Measurements from ENCODE around the gene PFKFB2. TPM values are rescaled to one million over a fixed set of nuclear protein-coding genes. Genes with fewer than 3 reads are reported as not detected.

The PFKFB2 gene
- total and polyA plus RNA-seq, 2 experiments from 2014 or later, result 9.5 to 19.2 TPM

Other genes starting within 250 kb of the PFKFB2 start
- gene IL20, start 187.7 kb upstream of the PFKFB2 start, total RNA-seq, result not detected in 2 replicates
- gene IL20, start 187.7 kb upstream of the PFKFB2 start, polyA plus RNA-seq, result not detected in 2 replicates
- 0.12 TPM in 1 of 2 replicates, not detected in the other for gene IL24, start 155.8 kb upstream of the PFKFB2 start, total RNA-seq
- 1.3 TPM in 1 of 2 replicates, not detected in the other for gene IL24, start 155.8 kb upstream of the PFKFB2 start, polyA plus RNA-seq
- gene FCMR, start 131.3 kb upstream of the PFKFB2 start, total RNA-seq, result 0.97 and 2.6 TPM in 2 replicates
- gene FCMR, start 131.3 kb upstream of the PFKFB2 start, polyA plus RNA-seq, result 0.71 and 0.88 TPM in 2 replicates
- 22.9 and 23.3 TPM in 2 replicates for gene PIGR, start 106.8 kb upstream of the PFKFB2 start, total RNA-seq
- 8.1 and 11.0 TPM in 2 replicates for gene PIGR, start 106.8 kb upstream of the PFKFB2 start, polyA plus RNA-seq
- gene FCAMR, start 82.8 kb upstream of the PFKFB2 start, total RNA-seq, result 0.52 and 0.70 TPM in 2 replicates
- 0.52 TPM in 1 of 2 replicates, not detected in the other for gene FCAMR, start 82.8 kb upstream of the PFKFB2 start, polyA plus RNA-seq
- gene C1orf116, start 20.5 kb upstream of the PFKFB2 start, total RNA-seq, result 16.7 and 18.3 TPM in 2 replicates
- 15.7 and 18.7 TPM in 2 replicates for gene C1orf116, start 20.5 kb upstream of the PFKFB2 start, polyA plus RNA-seq
- 25.7 and 25.8 TPM in 2 replicates for gene YOD1, start 2.1 kb upstream of the PFKFB2 start, total RNA-seq
- 4.5 and 5.6 TPM in 2 replicates for gene YOD1, start 2.1 kb upstream of the PFKFB2 start, polyA plus RNA-seq
- gene C4BPB, start 35.6 kb downstream of the PFKFB2 start, total RNA-seq, result 16.0 and 16.8 TPM in 2 replicates
- gene C4BPB, start 35.6 kb downstream of the PFKFB2 start, polyA plus RNA-seq, result 12.4 and 13.5 TPM in 2 replicates
- gene C4BPA, start 51.0 kb downstream of the PFKFB2 start, total RNA-seq, result 17.2 and 23.5 TPM in 2 replicates
- 10.2 and 12.4 TPM in 2 replicates for gene C4BPA, start 51.0 kb downstream of the PFKFB2 start, polyA plus RNA-seq

Data from hepatocyte (in vitro differentiated cells).